HG03342 (cell line): Measurements from ENCODE around the gene CGB7.
"Not testable (repeated sequence)": the region's sequence is repeated elsewhere in the genome, so short reads cannot be mapped to it uniquely, and the experiment has no call there.

Experiments
- ATAC-seq: cut with Tn5 transposase; IDR thresholded peaks from one replicate; pipeline ENCODE4 v1.9.1; 2021; ENCODE audit warnings: mild to moderate bottlenecking, moderate library complexity; ENCODE audit not compliant: unreplicated experiment

The CGB7 gene

DNA sequence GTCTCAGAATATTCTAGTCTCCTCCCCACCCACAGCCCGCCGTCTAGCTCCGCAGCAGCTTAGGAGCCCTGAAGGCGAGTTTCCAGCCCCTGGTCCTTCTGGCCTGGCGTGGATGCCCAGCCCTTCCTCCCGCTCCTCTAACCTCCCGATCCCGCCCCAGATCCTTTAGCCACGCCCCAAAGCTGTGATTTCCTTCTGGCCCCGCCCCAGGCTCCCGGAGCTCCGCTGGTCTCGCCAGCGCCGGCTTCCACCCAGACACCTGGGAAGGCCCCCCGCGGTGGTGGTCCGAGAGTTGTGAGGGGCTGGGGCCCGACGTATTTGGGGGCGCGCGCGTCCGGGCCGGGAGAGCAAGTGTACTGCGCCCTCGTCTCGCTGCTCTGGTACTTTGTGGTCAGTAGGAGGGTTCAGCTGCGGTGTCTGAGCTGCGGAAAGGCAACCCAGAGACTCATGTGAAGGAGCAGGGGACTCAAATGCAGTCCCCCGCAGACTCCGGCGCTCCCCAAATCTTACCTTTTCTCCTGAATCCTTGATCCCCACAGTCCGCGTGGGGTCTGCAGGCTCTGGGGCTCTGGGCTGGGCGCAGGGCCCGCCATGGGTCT, at the start of gene CGB7:
TSS of gene CGB7 (minus strand) at position 114 of the 599 bp plus-strand sequence. CDS start 2,374 bp downstream, outside the sequence.
- ATAC-seq, result no peak

DNA sequence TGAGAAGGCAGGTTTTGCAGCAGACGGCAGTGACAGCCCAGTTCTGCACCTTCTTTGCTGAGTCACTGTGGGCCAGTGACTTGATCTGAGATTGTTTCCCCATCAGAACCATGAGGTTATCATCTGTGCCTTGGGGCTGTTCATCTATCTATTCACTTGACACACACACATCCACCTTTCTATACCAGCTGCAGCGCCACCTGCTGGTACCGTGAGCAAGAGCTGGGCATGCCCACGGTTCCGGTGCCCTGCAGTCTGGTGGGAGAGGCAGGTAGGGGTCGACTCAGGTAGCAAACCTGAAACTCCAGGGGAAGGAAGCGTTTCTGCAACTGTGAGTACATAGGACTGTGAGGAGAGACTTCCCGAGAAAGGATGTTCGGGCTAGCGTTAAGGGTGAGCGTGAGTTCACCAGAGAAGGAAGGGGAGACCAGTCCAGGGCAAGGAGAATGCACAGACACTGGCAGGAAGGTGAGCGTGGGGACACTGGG, 49.1 kb upstream of the CGB7 start:
- ATAC-seq, result no peak

- no peak for ATAC-seq
Measured at GRCh38 chr19:49104229-49104864, 46.8 kb upstream of the CGB7 start.

DNA sequence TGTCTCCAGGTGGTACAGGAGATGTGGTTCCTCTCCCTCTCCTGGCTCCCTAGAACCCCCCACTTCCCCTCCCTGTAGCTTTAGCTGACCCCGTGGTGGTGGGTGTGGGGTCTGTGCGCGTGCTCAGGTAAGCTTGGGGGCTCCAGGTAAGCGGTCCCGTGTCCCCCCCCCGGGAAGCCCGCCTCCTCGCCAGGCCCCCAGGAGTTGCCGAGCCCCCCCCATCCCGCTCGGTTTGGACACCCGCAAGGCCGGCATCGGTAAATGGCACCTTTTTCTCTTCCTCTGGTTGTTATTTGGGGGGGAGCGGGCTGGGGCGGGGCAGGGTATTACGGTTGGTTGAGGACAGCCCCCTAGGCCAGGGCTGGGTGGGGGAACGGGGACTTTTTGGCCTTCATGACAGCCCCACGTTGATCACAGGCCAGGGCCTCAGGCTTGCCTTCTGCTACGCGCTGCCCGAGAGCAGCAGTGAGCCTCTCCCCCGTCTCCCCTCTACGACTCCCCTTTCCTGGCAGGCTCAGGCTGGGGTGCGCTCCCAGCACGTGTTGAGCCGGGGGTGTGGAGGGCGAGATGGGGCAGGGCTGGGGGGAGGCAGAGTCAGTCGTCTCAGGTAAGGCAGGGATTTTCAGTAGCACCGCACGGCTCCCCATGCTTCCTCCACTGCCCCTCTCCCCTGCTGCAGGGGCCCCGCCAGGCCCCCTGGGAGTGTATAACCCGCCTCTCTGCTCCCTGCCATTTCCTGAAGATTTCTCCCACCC, 46.0 kb upstream of the CGB7 start:
- no peak for ATAC-seq

- no peak for ATAC-seq
Measured at GRCh38 chr19:49102303-49102702, 44.8 kb upstream of the CGB7 start.

GRCh38 chr19:49101160-49101559, 43.6 kb upstream of the CGB7 start:
- ATAC-seq, result no peak

- no peak for ATAC-seq
Measured at GRCh38 chr19:49098795-49099194, 41.2 kb upstream of the CGB7 start.

- ATAC-seq, result no peak
Measured at GRCh38 chr19:49097453-49098288, 40.1 kb upstream of the CGB7 start.

GRCh38 chr19:49094505-49095482, 37.2 kb upstream of the CGB7 start:
- ATAC-seq, result no peak

GRCh38 chr19:49092686-49093085, 35.1 kb upstream of the CGB7 start:
- no peak for ATAC-seq

DNA sequence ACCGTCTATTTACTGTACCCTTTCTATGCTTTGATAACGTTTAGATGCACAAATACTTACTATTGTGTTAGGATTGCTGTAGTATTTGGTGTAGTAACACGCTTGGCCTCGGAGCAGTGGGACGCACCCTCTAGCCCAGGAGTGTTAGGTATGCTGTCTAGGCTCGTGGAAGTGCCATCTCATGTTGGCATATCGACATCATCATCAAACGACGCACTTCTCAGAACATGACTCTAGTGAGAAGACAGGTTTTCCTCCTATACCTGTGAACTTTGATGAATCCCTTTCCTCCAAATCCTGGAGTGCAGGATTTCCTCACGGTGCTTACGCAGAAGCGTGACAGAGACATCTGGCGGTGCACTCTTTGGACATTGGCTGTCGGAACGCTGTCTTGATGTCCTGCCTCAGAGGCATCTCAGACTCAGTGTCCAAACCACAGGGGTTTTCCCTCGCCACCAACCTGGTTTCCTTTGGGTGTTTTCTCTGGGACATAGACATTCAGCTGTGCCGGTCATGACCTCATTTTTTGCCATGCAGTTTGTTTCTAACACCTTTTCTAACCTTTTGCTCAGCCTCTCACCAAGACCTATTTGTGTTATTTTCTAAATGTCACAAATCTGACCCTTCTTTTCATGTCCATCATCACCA, 34.0 kb upstream of the CGB7 start:
- no peak for ATAC-seq

DNA sequence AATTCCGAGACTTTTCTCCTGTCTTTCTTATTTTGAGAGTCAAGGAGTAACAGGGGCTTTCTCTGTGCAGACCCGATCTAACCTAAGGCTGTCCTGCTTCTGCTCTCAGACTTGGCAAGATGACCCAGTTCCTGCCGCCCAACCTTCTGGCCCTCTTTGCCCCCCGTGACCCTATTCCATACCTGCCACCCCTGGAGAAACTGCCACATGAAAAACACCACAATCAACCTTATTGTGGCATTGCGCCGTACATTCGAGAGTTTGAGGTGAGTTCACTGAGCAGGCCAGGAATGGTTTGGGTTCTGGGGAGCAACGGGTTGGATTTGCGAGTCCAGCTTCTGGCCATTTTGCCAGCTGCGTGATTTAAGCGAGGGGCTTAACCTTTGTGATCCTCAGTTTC, 28.7 kb upstream of the CGB7 start:
- ATAC-seq, result no peak

DNA sequence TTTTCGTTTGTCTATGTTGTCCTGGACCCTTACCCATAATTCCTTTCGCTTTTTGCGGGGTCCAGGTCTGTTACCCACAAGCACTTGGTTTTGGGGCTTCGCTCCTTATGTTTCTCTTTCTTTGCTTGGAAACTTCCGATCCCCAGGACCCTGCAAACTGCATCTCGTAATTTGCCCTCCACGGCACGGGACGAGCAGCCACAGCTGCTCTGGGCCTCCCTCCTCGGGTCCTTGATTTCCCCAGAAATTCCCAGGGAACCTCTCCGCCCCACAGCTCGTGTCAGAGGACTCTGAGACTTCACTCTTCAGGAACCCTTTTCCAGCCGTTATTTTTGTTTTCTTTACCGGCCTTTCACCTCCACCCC, 28.3 kb upstream of the CGB7 start:
- ATAC-seq, result no peak

DNA sequence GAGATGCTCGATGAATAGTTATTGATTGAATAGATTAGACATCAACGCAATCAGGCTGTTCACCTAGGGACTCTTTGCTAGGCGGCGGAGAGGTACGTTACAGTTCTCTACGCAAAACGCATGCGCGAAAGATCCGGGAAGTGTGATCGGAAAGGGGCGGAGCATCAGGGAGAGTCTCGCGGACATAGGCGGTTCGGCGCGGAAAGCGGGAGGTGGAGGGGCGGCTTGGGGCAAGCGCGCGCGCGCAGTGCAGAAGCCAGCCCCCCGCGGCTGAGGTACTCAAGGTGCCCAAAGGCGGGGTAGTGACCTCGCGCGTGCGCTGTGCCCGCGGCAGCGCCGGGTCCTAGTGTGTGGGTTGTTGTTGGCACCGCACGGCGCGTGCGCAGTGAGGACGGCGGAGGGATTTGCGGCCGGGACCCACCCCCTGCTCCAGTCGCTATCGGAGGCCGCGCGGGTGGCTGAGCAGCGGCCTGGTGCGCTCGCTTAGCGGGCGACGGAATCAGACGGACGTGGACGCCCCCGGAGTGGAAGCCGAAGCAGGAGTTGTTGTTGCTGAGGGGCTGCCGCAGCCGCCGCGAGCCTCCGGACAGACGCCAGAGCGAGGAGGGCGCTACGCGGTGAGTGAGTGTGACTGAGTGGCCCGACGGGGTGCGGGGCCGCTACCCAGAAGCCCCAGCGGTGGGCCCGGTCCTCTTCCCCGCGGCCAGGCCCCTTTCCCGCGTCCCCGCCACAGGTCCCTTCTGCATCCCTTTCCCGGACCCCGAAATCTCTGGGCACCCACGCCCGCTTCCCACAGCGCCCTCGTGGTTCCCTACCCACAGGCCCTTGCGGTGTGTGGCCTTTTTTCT, 27.7 kb upstream of the CGB7 start, which contains the start of gene SNRNP70:
TSS of gene SNRNP70 (plus strand) at position 432 of the 848 bp plus-strand sequence. CDS start 964 bp downstream, outside the sequence.
- peak; percentile 80 for ATAC-seq

- ATAC-seq, result no peak
Measured at GRCh38 chr19:49084206-49085019, 26.9 kb upstream of the CGB7 start.

DNA sequence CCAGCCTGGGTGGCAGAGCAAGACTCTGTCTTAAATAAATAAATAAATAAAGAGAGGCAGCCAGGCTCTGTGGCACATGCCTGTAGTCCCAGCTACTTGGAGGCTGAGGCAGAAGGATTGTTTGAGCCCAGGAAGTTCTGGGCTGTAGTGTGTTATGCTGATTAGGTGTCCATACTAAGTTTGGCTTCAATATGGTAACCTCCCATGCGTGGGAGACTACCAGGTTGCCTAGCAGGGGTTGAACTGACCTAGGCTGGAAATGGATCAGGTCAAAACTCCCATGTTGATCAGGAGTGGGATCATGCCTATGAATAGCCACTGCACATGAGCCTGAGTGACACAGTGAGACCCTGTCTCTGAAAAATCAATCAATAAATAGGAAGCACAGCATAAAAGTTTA, 23.7 kb upstream of the CGB7 start:
- ATAC-seq, result no peak

DNA sequence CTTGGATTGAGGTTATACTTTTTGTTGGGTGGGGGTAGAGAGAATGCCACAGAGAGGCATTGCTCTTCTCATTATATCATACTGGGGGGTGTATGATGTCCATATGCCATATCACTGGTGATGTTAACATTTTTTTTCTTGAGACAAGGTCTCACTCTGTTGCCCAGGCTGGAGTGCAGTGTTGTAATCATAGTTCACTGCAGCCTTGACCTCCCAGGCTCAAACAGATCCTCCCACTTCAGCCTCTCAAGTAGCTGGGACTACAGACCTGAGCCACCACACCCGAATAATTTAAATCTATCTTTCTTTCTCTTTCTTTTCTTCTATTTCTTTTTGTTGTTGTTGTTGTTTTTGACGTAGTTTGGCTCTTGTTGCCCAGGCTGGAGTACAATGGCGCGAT, 22.8 kb upstream of the CGB7 start:
- no peak for ATAC-seq

- not testable (repeated sequence) for ATAC-seq
Measured at GRCh38 chr19:49074869-49075268, 17.3 kb upstream of the CGB7 start.
